Measurements from ENCODE around the gene ZGRF1.

ZGRF1 gene

DNA sequence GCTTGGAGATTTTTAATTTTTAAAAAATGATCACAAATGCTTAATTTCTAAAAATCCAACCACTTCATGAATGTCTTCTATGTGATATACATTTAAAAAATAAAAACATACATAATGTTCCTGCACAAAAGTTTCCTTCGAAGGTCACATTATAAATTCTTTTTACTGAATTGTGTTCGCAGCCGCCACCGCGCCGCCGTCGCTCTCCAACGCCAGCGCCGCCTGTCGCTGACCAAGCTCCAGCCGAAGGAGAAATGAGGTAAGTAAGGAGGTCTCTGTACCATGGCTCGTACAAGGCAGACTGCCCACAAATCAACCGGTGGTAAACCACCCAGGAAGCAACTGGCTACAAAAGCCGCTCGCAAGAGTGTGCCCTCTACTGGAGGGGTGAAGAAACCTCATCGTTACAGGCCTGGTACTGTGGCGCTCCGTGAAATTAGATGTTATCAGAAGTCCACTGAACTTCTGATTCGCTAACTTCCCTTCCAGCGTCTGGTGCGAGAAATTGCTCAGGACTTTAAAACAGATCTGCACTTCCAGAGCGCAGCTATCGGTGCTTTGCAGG, 71.9 kb downstream of the ZGRF1 start:
- H3K36me3 ChIP-seq (ENCODE audit: control insufficient read depth, insufficient read depth, low read length): no peaks in the 10 kb centered on the region
- no peak overlapping the region for H2BK5ac ChIP-seq (ENCODE audit: low read length)
- 100% methylated on average over 1 of the region's 25 CpGs for WGBS (ENCODE audit: extremely low coverage, insufficient coverage, low lambda C conversion rate)
- H3K18ac ChIP-seq (ENCODE audit: low read length): no peak overlapping the region
- H3K27ac ChIP-seq (ENCODE audit: low read depth, low read length): no peak overlapping the region
- H3K4ac ChIP-seq (ENCODE audit: low read depth, low read length): no peak overlapping the region
- no peak overlapping the region for H2AK5ac ChIP-seq (ENCODE audit: low read length)
- H3K9ac ChIP-seq (ENCODE audit: low read length): no peak overlapping the region
- no peak overlapping the region for H2BK120ac ChIP-seq (ENCODE audit: low read depth, low read length)
- H3K23ac ChIP-seq (ENCODE audit: low read length): no peak overlapping the region
- no peak overlapping the region for H3K4me3 ChIP-seq (ENCODE audit: low read length)
- no peak overlapping the region for H3K4me2 ChIP-seq (ENCODE audit: low read length)
- H4K5ac ChIP-seq (ENCODE audit: low read length): no peak overlapping the region
- no peaks in the 10 kb centered on the region for H3K79me2 ChIP-seq (ENCODE audit: control insufficient read depth, insufficient read depth, low read length)
- DNase-seq: peak; percentile 20
- no peaks in the 10 kb centered on the region for H3K79me1 ChIP-seq (ENCODE audit: low read length)
- no peak overlapping the region for H3K56ac ChIP-seq (ENCODE audit: low read length)
- H2BK15ac ChIP-seq (replicated peaks; ENCODE audit: low read depth): no peak overlapping the region
- H3K27me3 ChIP-seq (ENCODE audit: insufficient read depth, low read length, poor library complexity): no peaks in the 10 kb centered on the region
- no peak overlapping the region for H4K8ac ChIP-seq (ENCODE audit: low read depth, low read length)
- no peaks in the 10 kb centered on the region for H3K4me1 ChIP-seq (ENCODE audit: control insufficient read depth, low read depth, low read length)

DNA sequence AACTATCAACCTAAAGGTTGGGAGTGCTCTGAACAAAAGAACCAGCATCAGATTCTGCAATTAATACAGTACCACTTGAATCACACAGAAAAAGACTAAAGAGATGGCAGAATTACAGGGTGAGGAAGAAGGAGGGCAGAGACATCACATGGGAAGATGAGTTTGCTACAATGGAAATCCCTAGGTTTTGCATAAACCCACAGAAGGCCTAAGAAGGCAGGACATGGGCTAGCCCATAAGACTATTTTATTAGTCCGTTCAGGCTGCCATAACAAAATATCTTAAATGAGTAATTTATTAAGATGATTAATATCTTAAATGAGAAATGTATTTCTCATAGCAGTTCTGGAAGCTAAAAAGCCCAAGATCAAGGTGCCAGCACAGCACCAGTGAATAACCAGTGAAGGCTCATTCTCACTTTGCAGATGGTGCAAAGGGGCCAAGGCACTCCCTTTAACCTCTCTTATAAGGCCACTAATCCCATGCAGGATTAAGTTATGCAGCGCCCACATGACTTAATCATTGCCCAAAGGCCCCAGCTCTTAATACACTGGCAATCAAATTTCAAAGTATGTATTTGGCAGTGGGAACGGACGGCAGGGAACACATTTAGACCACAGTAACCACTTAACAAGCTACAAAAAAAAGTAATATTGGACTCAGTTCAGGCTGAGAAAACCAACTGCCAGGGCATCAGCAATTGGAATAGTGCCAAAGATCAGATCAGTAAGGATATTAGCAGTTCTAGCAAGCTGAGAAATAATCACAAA, 73.1 kb downstream of the ZGRF1 start:
- Histone ChIP-seq H3K4me3 (ENCODE audit: low read length) (no peak overlapping the region), H4K5ac (ENCODE audit: low read length) (no peak overlapping the region), H3K27ac (ENCODE audit: low read depth, low read length) (no peak overlapping the region), H2AK5ac (ENCODE audit: low read length) (no peak overlapping the region), H3K9ac (ENCODE audit: low read length) (no peak overlapping the region), H3K4me1 (ENCODE audit: control insufficient read depth, low read depth, low read length) (no peaks in the 10 kb centered on the region), H3K36me3 (ENCODE audit: control insufficient read depth, insufficient read depth, low read length) (no peaks in the 10 kb centered on the region), H4K8ac (ENCODE audit: low read depth, low read length) (no peak overlapping the region), H3K79me2 (ENCODE audit: control insufficient read depth, insufficient read depth, low read length) (no peaks in the 10 kb centered on the region), H3K4me2 (ENCODE audit: low read length) (no peak overlapping the region), H2BK5ac (ENCODE audit: low read length) (no peak overlapping the region), H3K79me1 (ENCODE audit: low read length) (no peaks in the 10 kb centered on the region), H3K18ac (ENCODE audit: low read length) (no peak overlapping the region), H3K56ac (ENCODE audit: low read length) (no peak overlapping the region), H3K27me3 (ENCODE audit: insufficient read depth, low read length, poor library complexity) (no peaks in the 10 kb centered on the region), H3K23ac (ENCODE audit: low read length) (no peak overlapping the region), H2BK120ac (ENCODE audit: low read depth, low read length) (no peak overlapping the region), H2BK15ac (replicated peaks; ENCODE audit: low read depth) (no peak overlapping the region), H3K4ac (ENCODE audit: low read depth, low read length) (no peak overlapping the region)
- no peak for DNase-seq
- WGBS (ENCODE audit: extremely low coverage, insufficient coverage, low lambda C conversion rate): no CpG with 5 or more reads among the region's 4 CpGs

DNA sequence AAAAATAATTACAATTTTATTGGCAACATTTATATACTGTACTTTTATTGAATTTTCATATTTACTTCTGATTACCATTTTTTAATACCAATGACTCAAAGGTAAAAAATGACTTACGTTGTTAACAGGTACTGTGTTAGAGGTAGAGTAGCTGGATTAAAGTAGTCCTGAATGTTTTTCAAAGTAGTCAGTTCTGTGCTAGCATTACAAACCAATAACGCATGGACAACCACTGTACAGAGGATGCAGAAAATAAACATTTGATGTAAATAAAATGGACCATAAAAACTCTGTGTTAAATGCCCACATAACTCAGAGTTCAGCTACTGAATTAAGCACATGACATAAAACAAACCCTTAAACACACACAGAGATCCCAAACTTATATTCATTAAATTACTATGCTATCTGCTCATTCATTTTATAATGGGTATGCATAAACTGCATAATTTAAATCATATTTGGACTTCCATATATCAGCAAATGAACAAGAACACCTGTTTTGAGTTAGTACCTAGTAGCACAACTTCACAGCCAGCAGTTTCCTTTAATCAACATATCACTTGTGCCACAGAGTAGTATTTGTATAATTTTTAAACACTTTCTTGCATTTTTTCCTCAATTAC, 74.3 kb downstream of the ZGRF1 start:
- no peaks in the 10 kb centered on the region for H3K79me1 ChIP-seq (ENCODE audit: low read length)
- no CpG with 5 or more reads among the region's 2 CpGs for WGBS (ENCODE audit: extremely low coverage, insufficient coverage, low lambda C conversion rate)
- no peak for DNase-seq

DNA sequence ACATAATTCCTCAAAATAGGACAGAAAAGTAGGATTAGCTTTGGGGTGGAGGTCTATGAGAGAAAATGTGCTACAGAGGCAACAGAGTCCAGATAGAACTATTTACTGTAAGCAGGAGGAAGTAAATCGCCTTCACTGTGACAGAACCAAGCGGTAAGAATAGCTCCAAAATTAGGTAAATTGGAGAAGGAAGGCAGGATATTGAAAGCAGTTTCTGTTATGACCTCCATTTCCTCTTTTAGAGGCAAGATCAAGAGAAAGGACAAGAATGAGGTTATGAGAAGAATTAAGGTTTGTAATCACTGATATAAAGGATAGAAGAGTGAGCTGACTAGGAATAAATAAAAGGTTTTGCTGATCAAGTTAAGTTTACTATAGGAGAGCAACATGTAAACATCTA, 76.6 kb downstream of the ZGRF1 start:
- H3K36me3 ChIP-seq (ENCODE audit: control insufficient read depth, insufficient read depth, low read length): no peaks in the 10 kb centered on the region
- H3K56ac ChIP-seq (ENCODE audit: low read length): no peak overlapping the region
- H3K27ac ChIP-seq (ENCODE audit: low read depth, low read length): no peak overlapping the region
- H3K79me2 ChIP-seq (ENCODE audit: control insufficient read depth, insufficient read depth, low read length): no peaks in the 10 kb centered on the region
- H3K4ac ChIP-seq (ENCODE audit: low read depth, low read length): no peak overlapping the region
- H4K8ac ChIP-seq (ENCODE audit: low read depth, low read length): no peak overlapping the region
- no peak overlapping the region for H4K5ac ChIP-seq (ENCODE audit: low read length)
- no peaks in the 10 kb centered on the region for H3K79me1 ChIP-seq (ENCODE audit: low read length)
- no CpG with 5 or more reads among the region's 2 CpGs for WGBS (ENCODE audit: extremely low coverage, insufficient coverage, low lambda C conversion rate)
- H3K4me1 ChIP-seq (ENCODE audit: control insufficient read depth, low read depth, low read length): no peaks in the 10 kb centered on the region
- H3K4me3 ChIP-seq (ENCODE audit: low read length): no peak overlapping the region
- H3K9ac ChIP-seq (ENCODE audit: low read length): no peak overlapping the region
- no peak overlapping the region for H3K23ac ChIP-seq (ENCODE audit: low read length)
- H2AK5ac ChIP-seq (ENCODE audit: low read length): no peak overlapping the region
- H2BK120ac ChIP-seq (ENCODE audit: low read depth, low read length): no peak overlapping the region
- H3K27me3 ChIP-seq (ENCODE audit: insufficient read depth, low read length, poor library complexity): no peaks in the 10 kb centered on the region
- no peak overlapping the region for H2BK5ac ChIP-seq (ENCODE audit: low read length)
- no peak overlapping the region for H3K4me2 ChIP-seq (ENCODE audit: low read length)
- no peak overlapping the region for H2BK15ac ChIP-seq (replicated peaks; ENCODE audit: low read depth)
- DNase-seq: no peak
- H3K18ac ChIP-seq (ENCODE audit: low read length): no peak overlapping the region

More for the DNA sequence above, 74.3 kb downstream of the ZGRF1 start:
- H3K79me2 ChIP-seq (ENCODE audit: control insufficient read depth, insufficient read depth, low read length): no peaks in the 10 kb centered on the region
- H2BK5ac ChIP-seq (ENCODE audit: low read length): no peak overlapping the region
- H2BK120ac ChIP-seq (ENCODE audit: low read depth, low read length): no peak overlapping the region
- no peak overlapping the region for H4K8ac ChIP-seq (ENCODE audit: low read depth, low read length)
- no peak overlapping the region for H3K9ac ChIP-seq (ENCODE audit: low read length)
- no peak overlapping the region for H3K4me2 ChIP-seq (ENCODE audit: low read length)
- no peak overlapping the region for H3K18ac ChIP-seq (ENCODE audit: low read length)
- no peaks in the 10 kb centered on the region for H3K27me3 ChIP-seq (ENCODE audit: insufficient read depth, low read length, poor library complexity)
- no peak overlapping the region for H3K4me3 ChIP-seq (ENCODE audit: low read length)
- H4K5ac ChIP-seq (ENCODE audit: low read length): no peak overlapping the region
- no peaks in the 10 kb centered on the region for H3K36me3 ChIP-seq (ENCODE audit: control insufficient read depth, insufficient read depth, low read length)
- H2BK15ac ChIP-seq (replicated peaks; ENCODE audit: low read depth): no peak overlapping the region
- H2AK5ac ChIP-seq (ENCODE audit: low read length): no peak overlapping the region
- H3K27ac ChIP-seq (ENCODE audit: low read depth, low read length): no peak overlapping the region
- H3K4me1 ChIP-seq (ENCODE audit: control insufficient read depth, low read depth, low read length): no peaks in the 10 kb centered on the region
- H3K4ac ChIP-seq (ENCODE audit: low read depth, low read length): no peak overlapping the region
- no peak overlapping the region for H3K56ac ChIP-seq (ENCODE audit: low read length)
- no peak overlapping the region for H3K23ac ChIP-seq (ENCODE audit: low read length)

DNA sequence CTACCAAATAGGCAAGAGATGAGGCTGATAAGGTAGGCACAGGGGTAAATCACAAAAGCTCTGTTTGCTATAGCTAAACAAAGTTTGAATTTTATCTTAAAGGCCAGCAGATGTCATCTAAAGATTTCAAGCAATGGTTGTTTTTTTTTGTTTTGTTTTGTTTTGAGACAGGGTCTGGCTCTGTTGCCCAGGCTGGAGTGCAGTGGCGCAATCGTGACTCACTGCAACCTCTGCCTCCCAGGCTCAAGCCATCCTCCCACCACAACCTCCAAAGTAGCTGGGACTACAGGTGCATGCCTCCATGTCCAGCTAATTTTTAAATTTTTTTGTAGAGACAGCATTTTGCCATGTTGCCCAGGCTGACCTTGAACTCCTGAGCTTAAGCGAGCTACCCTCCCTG, 77.7 kb downstream of the ZGRF1 start:
- WGBS (ENCODE audit: extremely low coverage, insufficient coverage, low lambda C conversion rate): no CpG with 5 or more reads among the region's 3 CpGs
- H3K18ac ChIP-seq (ENCODE audit: low read length): no peak overlapping the region
- H3K23ac ChIP-seq (ENCODE audit: low read length): no peak overlapping the region
- H4K8ac ChIP-seq (ENCODE audit: low read depth, low read length): no peak overlapping the region
- H2BK120ac ChIP-seq (ENCODE audit: low read depth, low read length): no peak overlapping the region
- H3K56ac ChIP-seq (ENCODE audit: low read length): no peak overlapping the region
- no peak overlapping the region for H3K27ac ChIP-seq (ENCODE audit: low read depth, low read length)
- H2AK5ac ChIP-seq (ENCODE audit: low read length): no peak overlapping the region
- DNase-seq: no peak
- no peaks in the 10 kb centered on the region for H3K79me1 ChIP-seq (ENCODE audit: low read length)
- H3K4ac ChIP-seq (ENCODE audit: low read depth, low read length): no peak overlapping the region
- H4K5ac ChIP-seq (ENCODE audit: low read length): no peak overlapping the region
- H3K27me3 ChIP-seq (ENCODE audit: insufficient read depth, low read length, poor library complexity): no peaks in the 10 kb centered on the region
- no peak overlapping the region for H3K4me3 ChIP-seq (ENCODE audit: low read length)
- H3K9ac ChIP-seq (ENCODE audit: low read length): no peak overlapping the region
- H3K4me2 ChIP-seq (ENCODE audit: low read length): no peak overlapping the region
- no peaks in the 10 kb centered on the region for H3K4me1 ChIP-seq (ENCODE audit: control insufficient read depth, low read depth, low read length)
- no peaks in the 10 kb centered on the region for H3K36me3 ChIP-seq (ENCODE audit: control insufficient read depth, insufficient read depth, low read length)
- no peaks in the 10 kb centered on the region for H3K79me2 ChIP-seq (ENCODE audit: control insufficient read depth, insufficient read depth, low read length)
- no peak overlapping the region for H2BK5ac ChIP-seq (ENCODE audit: low read length)
- H2BK15ac ChIP-seq (replicated peaks; ENCODE audit: low read depth): no peak overlapping the region

Measured in mesendoderm (in vitro differentiated cells).